LHCN-M2 (cell line): Measurements from ENCODE around the gene PAX1. TPM values are rescaled to one million over a fixed set of nuclear protein-coding genes. Genes with fewer than 3 reads are reported as not detected.
A peak's percentile ranks its signal among the peaks of the same experiment; 100 is the strongest.

Experiments used
- DNase-seq: peaks from one replicate; pipeline ENCODE4 v3.0.0-alpha.2; 2012; ENCODE audit warnings: low read depth
- total RNA-seq: library from RNA; depleted of rRNA; stranded (reverse); fragments of >200 nt; gene quantifications from 2 replicates; pipeline ENCODE4 v1.2.3, GENCODE V29; 2014

The PAX1 gene
- total RNA-seq, 1 experiment from 2014 or later = not detected

DNA sequence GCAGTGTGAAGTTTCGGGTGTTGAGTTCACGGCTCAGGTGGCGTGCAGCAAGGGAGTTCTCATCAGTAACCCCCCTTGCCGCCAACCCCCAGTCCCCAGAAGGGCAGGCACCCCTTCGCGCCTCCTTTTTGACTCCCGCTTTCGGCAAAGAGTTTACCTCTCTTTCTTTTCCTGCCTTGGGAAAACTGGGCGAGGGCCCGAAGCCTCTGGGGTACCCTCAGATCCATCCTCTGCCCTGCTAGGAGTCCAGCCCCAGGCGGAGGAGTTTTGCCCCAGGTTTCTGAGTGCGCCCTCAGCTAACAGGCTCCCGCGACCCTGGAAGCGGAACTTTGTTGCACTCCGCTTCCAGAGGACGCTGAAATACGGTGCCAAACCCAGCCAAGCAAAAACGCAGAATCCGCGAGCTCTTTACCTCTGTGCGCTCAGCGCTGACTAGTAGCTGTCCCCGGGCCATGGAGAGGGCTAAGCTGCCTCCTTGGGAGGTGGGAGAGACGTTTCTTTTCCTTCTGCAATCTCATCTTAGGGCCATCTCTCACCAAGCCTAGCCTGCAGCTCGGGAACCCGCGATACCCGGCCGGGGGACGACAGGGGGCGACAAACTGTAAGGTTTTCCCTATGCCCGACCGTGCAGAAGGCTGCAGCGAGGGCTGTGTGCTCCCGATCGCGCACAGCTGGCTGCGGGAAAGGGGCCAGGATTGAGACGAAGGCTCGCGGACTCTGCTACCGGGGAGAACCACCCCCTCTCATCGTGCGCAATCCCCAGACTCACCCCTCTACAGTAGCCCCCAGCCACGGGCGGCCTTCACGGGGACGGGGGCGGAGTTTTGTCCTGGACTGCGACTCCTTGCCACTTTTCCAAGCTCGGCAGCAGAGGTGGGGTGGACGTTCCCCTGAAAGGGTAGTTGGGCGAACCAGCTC lies 2.7 kb upstream of the PAX1 start:
- DNase-seq = peak; percentile 11

GRCh38 chr20:21703717-21704407 lies 1.6 kb upstream of the PAX1 start:
- no peak for DNase-seq

GRCh38 chr20:21704408-21705385 lies 767 bp upstream of the PAX1 start:
- no peak for DNase-seq

GRCh38 chr20:21706261-21707195 lies 1.1 kb downstream of the PAX1 start:
- no peak for DNase-seq

GRCh38 chr20:21707267-21707666 lies 1.8 kb downstream of the PAX1 start:
- no peak for DNase-seq

DNA sequence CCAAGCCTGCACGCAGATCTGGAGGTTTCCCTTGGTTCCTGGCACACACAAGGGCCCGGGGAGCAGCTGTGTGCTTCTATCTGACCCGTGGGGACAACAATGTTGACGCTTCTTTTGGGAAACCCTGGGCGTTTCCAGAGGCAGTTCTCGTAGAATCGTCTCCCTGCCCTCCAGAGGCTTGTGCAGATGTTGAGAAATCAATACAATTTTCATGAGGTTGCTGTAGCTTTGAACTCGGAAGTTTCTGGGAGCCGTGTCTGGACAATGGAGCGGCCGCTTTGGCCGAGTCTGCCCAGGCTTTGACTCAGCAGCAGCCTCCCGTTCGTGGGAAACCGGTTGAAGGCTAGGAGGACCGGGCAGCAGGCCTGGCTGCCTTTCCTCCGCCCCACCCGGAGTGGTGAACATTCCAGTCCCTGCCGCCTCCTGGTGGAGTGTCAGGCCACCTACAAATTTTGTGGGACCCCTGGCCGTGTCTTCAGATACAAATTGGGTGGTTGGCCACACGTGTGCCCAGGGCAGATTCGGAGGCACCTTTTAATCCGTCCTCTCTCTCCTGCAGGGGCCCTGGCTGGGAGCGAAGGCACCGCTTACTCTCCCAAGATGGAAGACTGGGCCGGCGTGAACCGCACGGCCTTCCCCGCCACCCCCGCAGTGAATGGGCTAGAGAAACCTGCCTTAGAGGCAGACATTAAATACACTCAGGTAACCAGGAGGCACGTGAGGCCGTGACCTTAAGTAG lies 2.7 kb downstream of the PAX1 start:
- DNase-seq = no peak

- no peak for DNase-seq
Measured at GRCh38 chr20:21708738-21709534, 3.5 kb downstream of the PAX1 start.

DNA sequence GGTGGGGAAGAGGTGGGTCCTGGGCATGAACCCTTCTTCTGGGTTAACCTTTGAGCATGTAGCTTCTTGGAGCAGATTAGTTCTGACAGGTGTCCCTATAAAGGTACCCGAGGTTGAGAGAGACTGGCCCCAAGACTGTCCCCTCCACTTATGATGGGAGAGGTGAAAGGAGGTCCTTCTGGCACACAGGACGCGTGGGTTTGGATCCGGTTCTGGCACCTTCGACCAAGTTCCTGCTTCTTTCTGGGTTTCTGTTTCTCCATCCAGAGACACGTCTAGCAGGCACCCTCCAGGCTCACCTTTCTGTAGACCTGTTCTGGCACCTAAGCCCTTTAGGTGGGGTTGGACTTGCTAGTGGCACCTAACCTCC lies 4.1 kb downstream of the PAX1 start:
- no peak for DNase-seq

- no peak for DNase-seq
Measured at GRCh38 chr20:21710341-21710740, 4.9 kb downstream of the PAX1 start.

- DNase-seq = no peak
Measured at GRCh38 chr20:21710863-21711431, 5.5 kb downstream of the PAX1 start.

- DNase-seq = no peak
Measured at GRCh38 chr20:21712443-21713059, 7.1 kb downstream of the PAX1 start.

DNA sequence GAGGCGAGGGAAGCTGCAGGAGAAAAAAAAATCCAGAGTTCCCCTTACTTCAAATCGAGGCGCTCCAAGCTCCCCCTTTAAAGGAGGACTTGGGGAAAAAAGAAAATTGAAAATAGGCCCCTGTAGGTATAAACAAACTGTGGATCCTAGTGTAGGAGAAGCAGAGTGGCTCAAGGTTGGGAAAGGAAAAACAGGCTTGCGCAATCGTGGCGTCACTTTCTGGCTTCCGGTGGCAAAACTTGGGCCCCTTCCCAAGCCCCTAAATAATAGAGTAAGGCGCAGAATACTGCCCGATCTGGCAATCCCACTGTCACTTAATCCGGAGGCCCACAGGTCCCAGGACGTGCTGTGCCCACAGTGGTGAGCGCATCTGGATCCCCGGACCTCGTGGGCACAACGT lies 8.0 kb downstream of the PAX1 start:
- DNase-seq = no peak

DNA sequence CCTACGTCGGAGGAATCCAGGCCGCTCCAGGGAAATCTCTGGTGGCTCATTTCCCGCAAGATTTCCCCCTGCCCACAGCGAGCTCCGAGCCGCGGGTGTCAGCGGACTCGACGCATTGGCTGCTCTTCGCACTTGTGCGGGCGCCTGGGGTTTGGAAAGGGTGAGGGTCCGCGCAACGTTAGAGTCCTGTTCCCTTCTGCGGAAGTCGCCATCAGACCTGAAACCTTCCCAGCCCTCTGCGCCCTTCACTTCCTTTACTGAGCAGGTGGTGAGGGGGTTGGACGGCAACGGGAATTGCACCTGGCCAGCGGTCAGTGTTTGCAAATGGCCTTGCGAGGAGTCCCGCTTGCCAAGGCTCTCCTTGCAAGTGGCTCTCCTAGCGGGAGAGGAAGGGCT lies 8.4 kb downstream of the PAX1 start:
- DNase-seq = no peak

DNA sequence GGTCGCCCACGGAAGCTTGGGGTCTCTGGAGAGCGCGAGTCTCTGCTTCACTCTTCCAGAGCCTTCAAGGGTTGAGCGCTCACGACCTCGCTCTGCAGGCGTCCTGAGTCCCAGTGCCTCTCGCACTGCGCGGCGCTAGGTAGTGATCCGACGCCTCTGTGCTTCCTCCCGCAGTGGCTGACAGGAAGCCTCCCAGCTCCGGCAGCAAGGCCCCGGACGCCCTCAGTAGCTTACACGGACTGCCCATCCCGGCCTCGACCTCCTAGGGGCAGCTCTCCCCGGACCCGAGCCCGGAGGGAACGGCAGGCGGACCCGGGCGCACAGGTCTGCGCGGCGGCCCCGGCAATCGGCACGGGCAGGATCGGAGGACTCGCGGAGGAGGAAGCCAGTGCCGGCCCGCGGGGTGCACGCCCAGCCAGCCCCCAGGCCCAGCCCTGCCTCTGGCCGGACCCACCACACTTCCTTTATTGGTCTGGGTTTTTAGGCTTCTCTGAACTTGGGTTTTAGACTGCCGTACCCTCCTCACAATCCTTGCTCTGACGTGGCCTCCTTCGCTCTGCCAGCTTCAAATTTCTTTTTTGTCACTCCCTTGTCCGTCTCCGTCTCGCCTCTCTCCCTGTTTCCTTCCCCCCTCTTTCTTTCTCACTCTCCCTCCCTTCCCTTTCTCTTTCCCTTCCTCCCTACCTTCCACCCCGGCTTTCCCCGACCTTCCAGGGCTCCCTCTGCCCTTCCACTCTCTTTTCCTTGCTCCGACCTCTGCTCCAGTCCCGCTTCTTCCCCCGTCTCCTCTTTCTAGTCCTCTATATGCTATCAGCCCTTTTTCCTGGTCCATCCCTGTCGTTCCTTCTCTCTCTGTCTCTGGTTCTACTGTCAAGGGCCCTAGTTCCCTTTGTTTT lies 9.1 kb downstream of the PAX1 start:
- DNase-seq = no peak

DNA sequence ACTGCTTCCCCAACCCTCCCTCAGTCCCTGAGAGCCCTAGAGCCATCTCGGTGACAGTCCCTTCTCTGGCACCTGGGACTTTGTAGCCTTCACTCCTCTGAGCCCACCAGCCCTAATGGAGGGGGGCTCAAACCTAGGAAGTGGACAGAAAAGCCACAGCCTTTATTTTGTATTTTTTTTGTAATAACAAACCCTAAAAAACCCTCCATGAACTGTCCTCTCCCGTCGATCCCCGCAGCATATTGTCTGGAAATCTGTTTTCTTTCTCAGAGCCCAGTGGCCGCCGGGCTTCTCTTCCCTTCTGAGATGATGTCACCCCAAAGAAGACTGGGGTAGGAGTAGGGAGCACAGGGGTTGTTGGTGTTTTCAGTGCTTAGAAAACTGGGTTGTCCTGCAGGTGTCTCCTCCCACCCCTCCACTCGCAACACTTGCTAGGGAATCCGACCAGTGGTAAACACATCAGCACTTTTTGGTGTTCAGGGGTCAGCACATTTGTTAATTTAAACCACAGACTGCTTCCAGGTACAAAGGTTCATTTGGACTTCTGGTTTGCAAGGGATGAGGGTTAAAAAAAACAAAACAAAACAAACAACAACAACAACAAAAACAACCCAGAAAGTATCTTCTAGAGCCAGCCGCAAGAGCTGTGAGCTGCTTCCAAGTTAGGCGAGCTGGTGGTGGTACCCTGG lies 9.9 kb downstream of the PAX1 start:
- DNase-seq = no peak

DNA sequence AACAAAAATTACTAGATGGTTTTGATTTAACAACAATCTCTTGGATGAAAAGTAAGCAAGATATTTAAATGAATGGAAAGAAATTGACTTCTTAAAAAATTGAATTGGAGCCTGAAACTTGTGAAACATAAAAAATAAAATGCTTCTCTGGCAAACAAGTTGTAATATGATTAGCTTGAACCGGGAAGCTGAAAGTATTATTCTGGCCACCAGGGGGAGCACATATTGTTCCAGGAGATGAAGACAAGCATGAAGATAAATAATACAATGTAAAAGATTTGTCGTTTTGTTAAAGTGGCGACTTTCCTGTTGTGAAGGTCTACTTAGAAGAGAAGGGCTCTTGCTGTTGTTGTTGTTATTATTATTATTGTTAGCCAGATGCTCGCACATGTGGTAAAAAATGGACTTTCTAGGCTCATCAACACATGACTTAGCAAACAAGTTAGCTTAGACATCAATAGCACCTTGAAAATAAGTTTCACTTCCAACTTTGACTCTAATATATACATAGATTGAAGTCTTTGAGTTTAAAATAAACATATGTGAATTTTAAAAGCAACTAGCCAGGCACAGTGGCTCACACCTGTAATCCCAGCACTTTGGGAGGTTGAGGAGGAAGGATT lies 14.2 kb downstream of the PAX1 start:
- peak; percentile 37 for DNase-seq
